ENCODE data around the gene LCMT2.

Gene LCMT2, protein sequence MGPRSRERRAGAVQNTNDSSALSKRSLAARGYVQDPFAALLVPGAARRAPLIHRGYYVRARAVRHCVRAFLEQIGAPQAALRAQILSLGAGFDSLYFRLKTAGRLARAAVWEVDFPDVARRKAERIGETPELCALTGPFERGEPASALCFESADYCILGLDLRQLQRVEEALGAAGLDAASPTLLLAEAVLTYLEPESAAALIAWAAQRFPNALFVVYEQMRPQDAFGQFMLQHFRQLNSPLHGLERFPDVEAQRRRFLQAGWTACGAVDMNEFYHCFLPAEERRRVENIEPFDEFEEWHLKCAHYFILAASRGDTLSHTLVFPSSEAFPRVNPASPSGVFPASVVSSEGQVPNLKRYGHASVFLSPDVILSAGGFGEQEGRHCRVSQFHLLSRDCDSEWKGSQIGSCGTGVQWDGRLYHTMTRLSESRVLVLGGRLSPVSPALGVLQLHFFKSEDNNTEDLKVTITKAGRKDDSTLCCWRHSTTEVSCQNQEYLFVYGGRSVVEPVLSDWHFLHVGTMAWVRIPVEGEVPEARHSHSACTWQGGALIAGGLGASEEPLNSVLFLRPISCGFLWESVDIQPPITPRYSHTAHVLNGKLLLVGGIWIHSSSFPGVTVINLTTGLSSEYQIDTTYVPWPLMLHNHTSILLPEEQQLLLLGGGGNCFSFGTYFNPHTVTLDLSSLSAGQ
- 3.6 to 15.0 (median 9.2) reads per million in 18 experiments for total RNA-seq

- peak; percentile 93 for DNase-seq
Observed at GRCh38 chr15:43329960-43330779, at the start of gene LCMT2. LCMT2 (minus strand) TSS chr15:43330573; CDS start chr15:43330489, 84 bp downstream.

GRCh38 chr15:43378601-43379000 lies 48.2 kb upstream of the LCMT2 start:
- DNase-seq, result no peak

DNA sequence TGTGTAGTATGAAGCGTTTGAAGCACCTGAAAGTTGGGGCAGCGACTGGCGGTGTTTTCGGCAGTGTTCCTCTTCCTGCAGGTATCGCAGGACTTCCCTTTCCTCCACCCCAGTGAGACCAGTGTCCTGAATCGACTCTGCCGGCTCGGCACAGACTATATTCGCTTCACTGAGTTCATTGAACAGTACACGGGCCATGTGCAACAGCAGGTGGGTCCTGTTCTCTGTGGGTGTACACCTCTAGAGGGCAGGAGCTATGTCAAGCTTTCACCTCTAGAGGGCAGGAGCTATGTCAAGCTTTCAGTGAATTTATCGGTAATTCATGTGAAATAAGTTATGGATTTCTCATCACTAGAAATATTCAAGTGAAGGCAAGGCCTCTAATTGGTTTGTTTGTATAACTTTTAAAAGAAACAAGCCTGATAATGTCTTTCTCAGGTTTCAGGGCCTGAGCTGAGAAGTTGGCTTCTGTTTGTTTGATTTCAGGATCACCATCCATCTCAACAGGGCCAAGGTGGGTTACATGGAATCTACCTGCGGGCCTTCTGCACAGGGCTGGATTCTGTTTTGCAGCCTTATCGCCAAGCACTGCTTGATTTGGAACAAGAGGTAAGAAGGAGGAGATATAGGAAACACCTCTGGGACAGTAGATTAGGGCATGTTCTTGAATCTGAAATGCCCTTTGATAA lies 45.8 kb upstream of the LCMT2 start:
- DNase-seq, result peak in 1 of 2 donors; percentile 19

DNA sequence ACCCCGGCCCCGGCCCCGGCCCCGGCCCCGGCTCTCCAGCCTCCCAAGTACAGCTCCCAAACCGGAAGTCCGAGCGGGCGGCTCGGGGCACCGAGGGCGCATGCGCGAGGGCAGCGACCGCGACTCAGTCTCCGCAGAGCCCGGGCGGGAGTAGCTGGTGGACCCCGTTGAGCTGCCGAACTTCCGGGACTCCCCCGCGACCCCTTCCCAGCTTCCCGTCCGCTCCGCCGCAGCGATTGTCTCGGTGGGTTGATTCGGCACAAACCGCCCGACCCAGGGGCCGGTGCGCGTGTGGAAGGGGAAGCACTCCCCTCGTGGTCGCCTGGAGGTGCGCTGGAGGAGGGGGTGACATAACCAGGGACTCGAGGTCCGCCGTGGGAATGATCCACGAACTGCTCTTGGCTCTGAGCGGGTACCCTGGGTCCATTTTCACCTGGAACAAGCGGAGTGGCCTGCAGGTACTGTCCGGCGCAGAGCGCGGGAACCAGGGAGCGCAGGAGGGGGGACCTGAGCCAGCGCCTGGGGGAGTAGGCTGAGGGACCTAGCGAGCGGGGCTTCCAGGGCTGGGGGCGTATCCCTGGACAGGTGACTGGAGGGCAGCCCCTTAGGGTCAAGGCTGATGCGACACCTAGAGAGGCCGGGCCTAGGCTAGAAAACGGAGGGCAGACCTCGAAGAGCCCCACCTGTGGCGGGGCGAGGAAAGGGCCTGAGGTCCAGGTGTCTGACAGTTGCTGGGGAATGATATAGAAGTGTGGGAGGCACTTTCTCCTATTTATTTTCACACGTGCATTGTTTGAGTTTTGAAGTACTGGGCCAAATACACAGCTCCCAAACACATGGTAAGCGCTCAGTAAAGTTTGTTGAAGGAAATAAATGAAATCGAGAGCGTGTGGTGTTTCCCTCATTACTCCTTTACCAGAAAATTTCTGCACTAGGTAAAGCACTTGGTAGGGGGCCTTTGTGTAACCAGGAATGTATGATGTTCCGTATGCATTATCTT lies 40.9 kb upstream of the LCMT2 start, which contains the start of the genes TUBGCP4 and ZSCAN29:
Gene TUBGCP4 (plus strand): TSS at position 127 of the 1,000 bp plus-strand sequence. CDS start 254 bp downstream, at position 381.
Gene ZSCAN29 (minus strand): TSS at position 69 of the 1,000 bp plus-strand sequence. CDS start 1,130 bp downstream, outside the sequence.
- peak; percentile 80 to 87 for DNase-seq

DNA sequence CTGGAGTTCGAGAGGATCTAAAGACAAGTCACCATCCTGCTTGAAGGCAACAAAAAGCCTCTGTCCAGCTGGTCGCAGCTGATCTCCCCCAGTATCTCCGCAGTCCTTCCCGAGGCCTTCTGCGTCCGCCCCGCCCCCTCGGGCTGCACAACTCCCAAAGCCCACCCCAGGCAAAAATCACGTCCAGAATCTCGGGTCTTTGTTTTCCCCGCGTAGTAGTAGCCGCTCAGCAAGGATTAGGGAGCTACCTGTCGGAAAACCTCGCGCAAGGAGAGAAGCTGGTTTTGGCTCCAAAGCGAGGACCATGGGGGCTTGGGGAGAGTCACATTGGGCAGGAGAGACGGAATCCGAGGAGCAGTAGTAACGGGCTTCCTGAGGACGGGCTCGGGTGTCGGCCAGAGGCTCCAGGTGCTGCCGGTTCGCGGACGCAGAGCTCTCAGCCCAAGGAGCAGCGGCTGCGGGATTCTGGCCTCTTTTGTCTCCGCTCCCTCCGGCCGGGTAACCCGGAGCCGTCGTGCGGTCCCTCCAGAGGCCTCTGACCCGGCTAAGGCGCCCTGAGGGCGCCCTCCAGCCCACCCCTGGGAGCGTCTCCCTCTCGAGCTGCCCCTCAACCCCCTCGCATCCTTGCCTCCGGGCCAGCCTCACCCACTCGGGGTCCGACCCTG lies 40.1 kb upstream of the LCMT2 start:
- DNase-seq, result peak in 1 of 2 donors; percentile 5

GRCh38 chr15:43361313-43361903 lies 31.0 kb upstream of the LCMT2 start:
- no peak for DNase-seq

DNA sequence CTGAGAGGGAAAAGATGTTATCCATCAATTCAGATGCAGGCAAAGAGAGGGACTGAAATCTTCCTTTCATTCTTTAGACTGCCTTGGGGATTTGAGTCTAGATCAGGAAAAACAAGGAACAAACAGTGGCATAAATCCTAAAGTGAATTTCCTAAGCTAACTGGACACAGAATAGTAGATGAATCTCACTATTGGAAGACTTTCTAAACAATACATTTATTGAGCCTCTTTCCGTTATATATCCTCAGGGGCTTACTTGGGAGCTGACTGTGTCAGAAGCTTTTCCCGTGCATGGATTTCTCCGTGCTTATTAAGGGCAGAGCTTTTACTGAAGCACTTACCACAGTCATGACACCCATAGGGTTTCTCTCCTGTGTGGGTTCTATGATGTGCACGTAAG lies 30.4 kb upstream of the LCMT2 start:
- no peak for DNase-seq

DNA sequence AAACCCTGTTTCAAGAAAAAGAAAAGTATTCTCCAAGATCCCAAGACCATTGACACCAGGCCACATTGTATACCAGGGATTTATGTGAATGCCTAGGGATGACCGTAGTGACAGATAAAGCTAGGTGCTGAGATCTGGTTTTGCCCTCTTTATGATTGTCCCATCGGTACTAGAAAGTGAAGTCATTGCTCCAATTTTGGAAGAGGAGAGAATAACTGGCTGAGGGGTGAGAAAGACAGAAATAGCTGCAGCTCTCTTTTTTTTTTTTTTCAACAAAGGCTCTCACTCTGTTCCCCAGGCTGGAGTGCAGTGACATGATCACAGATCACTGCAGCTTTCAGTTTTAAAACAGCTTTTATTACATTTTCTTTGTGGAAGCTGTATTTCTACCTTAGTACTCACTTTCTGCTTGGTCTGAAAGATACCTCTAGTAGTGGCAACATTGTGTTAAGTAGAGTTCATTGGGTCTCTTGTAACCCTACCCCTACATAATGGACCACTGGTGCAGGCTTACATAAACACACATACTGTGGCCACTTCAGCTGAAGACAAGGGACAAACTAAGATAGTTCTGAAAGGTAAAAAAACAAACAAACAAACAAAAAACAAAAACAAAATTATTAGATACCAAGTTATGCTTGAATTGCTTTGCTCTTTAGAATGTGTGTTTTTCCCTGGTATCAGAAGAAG lies 22.5 kb upstream of the LCMT2 start:
- no peak for DNase-seq

DNA sequence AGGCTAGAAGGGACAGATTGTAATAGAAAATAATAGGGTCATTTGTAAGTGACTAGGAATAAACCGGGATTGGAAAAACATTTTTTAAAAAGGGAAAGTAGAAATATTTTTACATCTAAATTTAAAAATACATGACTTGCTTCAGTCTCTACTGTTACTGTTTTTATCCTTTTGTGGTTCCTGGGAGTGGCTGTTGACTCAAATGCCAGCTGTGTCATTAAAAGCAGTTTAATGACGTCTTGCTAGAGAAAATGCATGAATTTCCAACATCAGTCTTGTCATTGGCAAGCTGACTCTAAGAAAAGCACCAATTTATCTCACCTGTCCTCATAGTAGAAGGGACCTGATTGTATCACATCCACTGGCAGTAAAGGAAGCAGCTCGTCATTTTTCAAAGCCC lies 16.7 kb upstream of the LCMT2 start:
- no peak for DNase-seq

- no peak for DNase-seq
Observed at GRCh38 chr15:43346305-43346704, 15.9 kb upstream of the LCMT2 start.

- no peak for DNase-seq
Observed at GRCh38 chr15:43330780-43331087, 361 bp upstream of the LCMT2 start.

GRCh38 chr15:43329217-43329959 lies 985 bp downstream of the LCMT2 start:
- peak in 1 of 2 donors; percentile 0 for DNase-seq

- DNase-seq, result no peak
Observed at GRCh38 chr15:43325039-43325684, 5.2 kb downstream of the LCMT2 start.

- DNase-seq, result no peak
Observed at GRCh38 chr15:43318990-43319771, 11.2 kb downstream of the LCMT2 start.

- DNase-seq, result no peak
Observed at GRCh38 chr15:43317566-43318184, 12.7 kb downstream of the LCMT2 start.

DNA sequence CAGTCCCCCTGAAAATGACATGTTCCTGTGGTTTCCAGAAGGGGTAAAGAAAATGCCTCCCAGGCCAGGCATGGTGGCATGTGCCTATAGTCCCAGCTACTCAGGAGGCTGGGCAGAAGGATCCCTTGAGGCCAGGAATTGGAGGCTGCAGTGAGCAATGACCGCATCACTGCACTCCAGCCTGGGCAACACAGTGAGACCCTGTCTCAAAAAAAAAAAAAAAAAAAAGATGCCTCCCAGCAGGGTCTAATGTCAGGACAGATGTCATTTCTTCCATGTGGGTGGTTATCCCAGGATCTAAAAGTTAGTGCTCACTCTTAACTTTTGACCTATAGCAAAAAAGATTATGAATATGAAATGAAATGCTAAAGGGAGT lies 13.4 kb downstream of the LCMT2 start:
- DNase-seq, result no peak

Data from inflammatory macrophage (primary cell).